ENCODE data around the gene ZNRF2.
A peak's percentile ranks its signal among the peaks of the same experiment; 100 is the strongest.

Gene ZNRF2

GRCh38 chr7:30412782-30413504, 128.5 kb downstream of the ZNRF2 start:
- DNase-seq, result peak; percentile 65 to 68

- no peak for DNase-seq
Observed at GRCh38 chr7:30413864-30414263, 129.5 kb downstream of the ZNRF2 start.

Measured in AML-193 (cell line).